RWPE2 (cell line): ENCODE results near the gene PYGL.

Source experiments
- ATAC-seq: fragments of 200-7000 bp; cut with Tn5 transposase; 3 replicates; pipeline ENCODE4 v1.9.1; 2021; ENCODE audit warnings: low read depth
- DNase-seq: peaks from one replicate; pipeline ENCODE4 v3.0.0-alpha.2; 2020; ENCODE audit warnings: low spot score
- H3K27ac ChIP-seq: fragments of 450-650 bp; 2 replicates; pipeline ENCODE4 v1.5.1; 2017; ENCODE audit warnings: mild to moderate bottlenecking; ENCODE audit not compliant: poor library complexity, severe bottlenecking
- H3K27me3 ChIP-seq: fragments of 250-450 bp; sonication (Bioruptor Pico); 2 replicates; pipeline ENCODE4 v1.5.1; 2021; ENCODE audit warnings: mild to moderate bottlenecking, moderate library complexity; ENCODE audit not compliant: insufficient read depth, poor library complexity, severe bottlenecking
- H3K36me3 ChIP-seq: fragments of 250-450 bp; sonication (Bioruptor Pico); 2 replicates; pipeline ENCODE4 v1.5.1; 2020; ENCODE audit warnings: low read depth, mild to moderate bottlenecking, moderate library complexity
- H3K4me1 ChIP-seq: fragments of 250-450 bp; sonication (Bioruptor Pico); 2 replicates; pipeline ENCODE4 v1.5.1; 2021; ENCODE audit warnings: mild to moderate bottlenecking, moderate library complexity; ENCODE audit not compliant: insufficient read depth, poor library complexity, severe bottlenecking
- H3K4me3 ChIP-seq: fragments of 250-450 bp; sonication (Bioruptor Pico); 2 replicates; pipeline ENCODE4 v1.5.1; 2021; ENCODE audit warnings: mild to moderate bottlenecking, moderate library complexity; ENCODE audit not compliant: severe bottlenecking
- H3K9me3 ChIP-seq: fragments of 250-450 bp; sonication (Bioruptor Pico); 2 replicates; pipeline ENCODE4 v1.5.1; 2021; ENCODE audit warnings: mild to moderate bottlenecking, moderate library complexity; ENCODE audit not compliant: severe bottlenecking
- TF ChIP-seq, protein P1 (sequence below): fragments of 450-650 bp; IDR thresholded peaks from one replicate; pipeline ENCODE4 v1.5.1; 2017; ENCODE audit warnings: mild to moderate bottlenecking, moderate library complexity; ENCODE audit not compliant: poor library complexity, severe bottlenecking

The PYGL gene

DNA sequence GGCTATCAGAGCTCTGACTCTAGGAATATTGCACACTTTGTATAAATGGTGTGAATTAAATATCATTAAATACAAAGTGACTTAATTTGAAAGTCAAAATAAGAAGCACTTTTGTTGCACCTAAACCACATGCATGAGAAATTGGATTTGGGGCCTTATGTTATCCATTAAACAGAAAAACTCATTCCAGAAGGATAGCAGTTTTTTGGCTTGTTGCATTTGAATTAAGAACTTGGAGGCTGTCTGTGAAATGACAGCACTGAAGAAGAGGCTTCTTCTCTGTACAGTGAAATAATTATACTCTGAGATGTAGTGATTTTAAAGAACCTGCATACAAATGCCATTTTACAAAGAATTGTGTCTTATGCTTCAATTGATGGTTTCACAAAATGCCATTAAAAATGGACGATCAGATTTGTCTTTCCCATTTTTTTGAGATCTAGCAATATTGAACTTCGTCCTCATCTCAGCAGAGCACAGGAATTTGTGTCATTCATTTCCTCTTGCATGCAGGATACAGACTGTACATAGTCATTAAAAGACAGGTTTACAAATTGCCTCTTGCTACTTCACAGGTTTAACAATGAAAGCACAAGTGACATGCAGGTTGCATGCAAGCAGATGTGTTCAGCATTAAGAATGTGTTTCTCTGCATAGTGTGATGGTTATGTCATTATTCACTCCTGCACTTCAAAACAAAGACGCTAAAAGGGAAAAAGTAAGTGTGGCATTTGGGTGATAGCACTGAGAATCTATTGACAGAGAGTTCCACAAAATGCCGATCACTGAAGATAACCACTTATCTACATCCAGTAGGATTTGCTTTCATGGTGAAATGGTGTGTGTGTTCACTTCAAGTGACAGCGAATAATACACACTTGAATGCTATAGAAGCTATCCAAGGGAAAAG is 35.9 kb upstream of the PYGL start:
- no peak overlapping the region for H3K4me3 ChIP-seq
- no peak for DNase-seq

DNA sequence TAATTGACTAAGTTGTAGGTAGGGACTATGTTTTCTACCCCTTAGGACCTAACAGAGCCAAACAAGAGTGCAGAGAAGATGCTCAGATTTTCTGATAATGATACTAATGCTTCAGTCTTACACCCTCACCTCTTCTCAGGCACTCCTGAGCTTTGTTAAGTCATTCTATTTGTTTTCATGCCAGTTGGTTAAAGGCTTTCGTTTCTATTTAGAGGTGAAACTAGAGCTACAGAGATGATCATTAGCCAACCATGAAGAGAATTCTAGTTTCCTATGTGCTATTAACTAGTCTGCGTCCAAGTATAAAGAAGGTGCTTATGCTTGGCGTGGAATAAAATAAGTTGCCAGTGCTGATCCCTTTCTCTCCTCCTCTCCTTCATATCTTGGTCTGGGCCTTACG is 34.6 kb upstream of the PYGL start:
- no peak overlapping the region for H3K4me3 ChIP-seq
- no peak overlapping the region for H3K27ac ChIP-seq
- H3K27me3 ChIP-seq, result no peaks in the 10 kb centered on the region
- H3K9me3 ChIP-seq, result no peaks in the 10 kb centered on the region
- DNase-seq, result no peak
- H3K36me3 ChIP-seq, result no peaks in the 10 kb centered on the region
- no peak for ATAC-seq
- no peaks in the 10 kb centered on the region for H3K4me1 ChIP-seq
- TF ChIP-seq, protein P1, sequence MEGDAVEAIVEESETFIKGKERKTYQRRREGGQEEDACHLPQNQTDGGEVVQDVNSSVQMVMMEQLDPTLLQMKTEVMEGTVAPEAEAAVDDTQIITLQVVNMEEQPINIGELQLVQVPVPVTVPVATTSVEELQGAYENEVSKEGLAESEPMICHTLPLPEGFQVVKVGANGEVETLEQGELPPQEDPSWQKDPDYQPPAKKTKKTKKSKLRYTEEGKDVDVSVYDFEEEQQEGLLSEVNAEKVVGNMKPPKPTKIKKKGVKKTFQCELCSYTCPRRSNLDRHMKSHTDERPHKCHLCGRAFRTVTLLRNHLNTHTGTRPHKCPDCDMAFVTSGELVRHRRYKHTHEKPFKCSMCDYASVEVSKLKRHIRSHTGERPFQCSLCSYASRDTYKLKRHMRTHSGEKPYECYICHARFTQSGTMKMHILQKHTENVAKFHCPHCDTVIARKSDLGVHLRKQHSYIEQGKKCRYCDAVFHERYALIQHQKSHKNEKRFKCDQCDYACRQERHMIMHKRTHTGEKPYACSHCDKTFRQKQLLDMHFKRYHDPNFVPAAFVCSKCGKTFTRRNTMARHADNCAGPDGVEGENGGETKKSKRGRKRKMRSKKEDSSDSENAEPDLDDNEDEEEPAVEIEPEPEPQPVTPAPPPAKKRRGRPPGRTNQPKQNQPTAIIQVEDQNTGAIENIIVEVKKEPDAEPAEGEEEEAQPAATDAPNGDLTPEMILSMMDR, result no peak

More for the DNA sequence above, 35.9 kb upstream of the PYGL start:
- no peaks in the 10 kb centered on the region for H3K9me3 ChIP-seq
- ATAC-seq, result no peak
- TF ChIP-seq, protein P1, result no peak
- no peaks in the 10 kb centered on the region for H3K4me1 ChIP-seq
- H3K36me3 ChIP-seq, result no peaks in the 10 kb centered on the region
- peaks cover 4% of the 10 kb centered on the region for H3K27me3 ChIP-seq
- H3K27ac ChIP-seq, result no peak overlapping the region

DNA sequence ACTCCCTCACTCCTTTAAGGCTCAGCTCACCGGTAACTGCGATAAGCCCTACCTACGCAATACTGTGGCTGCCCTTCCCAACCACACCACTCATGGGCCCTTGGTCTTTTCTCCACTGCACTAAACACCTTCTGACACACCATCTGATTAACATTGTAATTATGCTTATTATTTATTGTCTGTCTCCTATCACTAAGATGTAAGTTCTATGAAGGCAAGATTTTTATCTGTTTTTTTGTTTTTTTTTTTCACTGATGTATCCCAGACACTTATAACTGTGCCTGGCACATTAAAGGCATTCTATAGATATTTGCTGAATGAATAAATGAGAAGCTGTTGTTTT is 34.2 kb upstream of the PYGL start:
- ATAC-seq (no peak), DNase-seq (no peak)
- no peaks in the 10 kb centered on the region for H3K27me3 ChIP-seq
- no peak overlapping the region for H3K4me3 ChIP-seq
- TF ChIP-seq, protein P1, result no peak
- H3K36me3 ChIP-seq, result no peaks in the 10 kb centered on the region
- H3K27ac ChIP-seq, result no peak overlapping the region
- H3K4me1 ChIP-seq, result no peaks in the 10 kb centered on the region
- no peaks in the 10 kb centered on the region for H3K9me3 ChIP-seq

DNA sequence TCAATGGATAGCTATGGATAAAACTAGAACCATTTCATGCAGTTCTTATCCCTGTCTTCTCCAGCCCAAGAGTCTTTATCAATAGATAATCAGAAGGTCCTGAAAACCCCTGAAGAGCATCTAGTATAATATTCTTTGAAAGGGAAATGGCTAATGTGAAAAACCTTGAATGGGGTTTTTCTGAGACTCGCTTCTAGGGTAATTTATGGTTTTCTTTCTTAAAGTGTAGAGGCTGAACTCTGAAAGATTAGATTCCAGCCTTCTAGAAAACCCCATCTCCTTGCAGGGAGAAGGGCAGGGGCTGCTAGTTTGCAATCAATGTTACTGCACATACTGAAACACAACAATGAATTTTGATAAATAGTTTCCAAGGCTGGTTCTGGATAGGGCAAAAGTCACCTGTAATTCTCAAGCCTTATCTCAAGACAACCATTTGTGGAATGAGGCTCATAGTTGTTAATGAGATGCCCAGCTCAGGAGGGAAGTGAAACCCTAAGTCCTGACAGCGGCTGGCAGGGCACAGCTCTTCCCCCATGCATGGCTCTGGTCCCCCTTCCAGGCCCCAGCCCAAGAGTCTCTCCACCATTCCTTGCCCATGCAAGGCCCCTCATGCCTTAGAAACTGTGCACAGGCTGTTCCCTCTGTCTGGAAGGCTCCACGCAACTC is 33.7 kb upstream of the PYGL start:
- DNase-seq, result no peak
- H3K4me3 ChIP-seq, result no peak overlapping the region
- TF ChIP-seq, protein P1, result no peak
- H3K27ac ChIP-seq, result no peak overlapping the region
- no peaks in the 10 kb centered on the region for H3K36me3 ChIP-seq
- peak; percentile 14; the same call in 1 of the 3 replicates for ATAC-seq
- no peaks in the 10 kb centered on the region for H3K4me1 ChIP-seq
- H3K27me3 ChIP-seq, result no peaks in the 10 kb centered on the region
- no peaks in the 10 kb centered on the region for H3K9me3 ChIP-seq
